Esophagus muscularis mucosa (tissue), 4 donors: ENCODE measurements around the gene LRRC43.

Source experiments
- CTCF ChIP-seq, 3 experiments: fragments of 200-600 bp in 2 of 3; fragments of 450-650 bp in 1 of 3; sonication (generic) in 2 of 3; IDR thresholded peaks; one replicate each; pipeline ENCODE4 v1.5.1; 2017 to 2019; ENCODE audit warnings: antibody characterized with exemption in 3 of 3, mild to moderate bottlenecking in 2 of 3, moderate library complexity in 1 of 3
- EP300 ChIP-seq: sonication (generic); formaldehyde crosslinking; IDR thresholded peaks from one replicate; pipeline ENCODE4 v1.6.1; 2017; ENCODE audit warnings: antibody characterized with exemption
- POLR2A ChIP-seq: fragments of 450-650 bp; IDR thresholded peaks from one replicate; pipeline ENCODE4 v1.6.1; 2017; ENCODE audit warnings: antibody characterized with exemption, moderate library complexity, mild to moderate bottlenecking, low read depth

- TF ChIP-seq POLR2A (no peak), CTCF (IDR thresholded peaks at IDR 0.05) (no peak), EP300 (no peak)
Observed at GRCh38 chr12:122135437-122136031, 47.4 kb upstream of the LRRC43 start.
